Thyroid gland (tissue), 4 donors: ENCODE measurements around the gene KRT3. TPM values are rescaled to one million over a fixed set of nuclear protein-coding genes. Genes with fewer than 3 reads are reported as not detected.

Experiments used
- DNase-seq, 2 donors: peaks; one replicate each; pipeline ENCODE4 v3.0.0-alpha.2; 2019
- H3K27ac ChIP-seq, 3 donors: fragments of 200-600 bp; sonication (generic); 1 replicate in 2 of 3; 2 replicates in 1 of 3; pipeline ENCODE4 v1.5.1; 2016 to 2019; ENCODE audit warnings: mild to moderate bottlenecking in 1 of 3, moderate library complexity in 1 of 3
- H3K27me3 ChIP-seq: fragments of 200-600 bp; sonication (generic); one replicate; pipeline ENCODE4 v1.5.1; 2019
- H3K36me3 ChIP-seq, 2 donors: fragments of 200-600 bp; sonication (generic); one replicate each; pipeline ENCODE4 v1.5.1; 2016 to 2019
- H3K4me1 ChIP-seq, 2 donors: fragments of 200-600 bp; sonication (generic); one replicate each; pipeline ENCODE4 v1.5.1; 2017 to 2019
- H3K4me3 ChIP-seq, 3 donors: fragments of 200-600 bp; sonication (generic); replicated peaks in 1 of 3; 1 replicate in 2 of 3; 2 replicates in 1 of 3; pipeline ENCODE4 v1.5.1; 2016; ENCODE audit warnings: mild to moderate bottlenecking in 1 of 3
- H3K9me3 ChIP-seq: fragments of 200-600 bp; sonication (generic); one replicate; pipeline ENCODE4 v1.5.1; 2017
- CTCF ChIP-seq, 6 experiments: fragments of 200-600 bp in 3 of 6; fragments of 450-650 bp in 3 of 6; sonication (generic) in 3 of 6; IDR thresholded peaks; one replicate each; pipeline ENCODE4 v1.5.1; 2016 to 2019; ENCODE audit warnings: antibody characterized with exemption in 6 of 6, mild to moderate bottlenecking in 2 of 6, inconsistent platforms in 1 of 6, moderate library complexity in 1 of 6
- POLR2A ChIP-seq, 2 donors: fragments of 450-650 bp; IDR thresholded peaks; one replicate each; pipeline ENCODE4 v1.6.1; 2017; ENCODE audit warnings: antibody characterized with exemption in 2 of 2, mild to moderate bottlenecking in 2 of 2, moderate library complexity in 1 of 2
- WGBS, 2 donors: methylation state at CpG; one replicate each; pipeline ENCODE4 v1.1.5; 2017; 5-methylcytosine and 5-hydroxymethylcytosine counted together
- intact Hi-C: fragments of 100-400 bp; cut with DNase I; formaldehyde crosslinking; loops from one replicate; pipeline ENCODE4 v1.15.1; 2023
- total RNA-seq, 4 donors: library from RNA; depleted of rRNA; stranded (reverse); fragments of >200 nt; gene quantifications; one replicate each; pipeline ENCODE4 v1.2.3, GENCODE V29; 2016

KRT3 gene
- total RNA-seq, 4 donors from 2014 or later, result not detected

- no peak for DNase-seq
- H3K27ac ChIP-seq, result no peak within 1 kb of the TSS
- H3K36me3 ChIP-seq, result no peaks in the 10 kb centered on the region
- H3K4me1 ChIP-seq, result peaks cover 3 to 8% of the 10 kb centered on the region in 2 donors
- no peaks in the 10 kb centered on the region for H3K27me3 ChIP-seq
- intact Hi-C loops, result no loop called here
- H3K4me3 ChIP-seq, result no peak within 1 kb of the TSS
- no peaks in the 10 kb centered on the region for H3K9me3 ChIP-seq
- 74 to 84% methylated on average over 7 to 15 of the region's 15 CpGs for WGBS, 2 donors
- TF ChIP-seq CTCF (IDR thresholded peaks at IDR 0.05) (no peak), POLR2A (IDR thresholded peaks at IDR 0.05) (no peak)
These were observed 18.2 kb upstream of the KRT3 start, which contains the start of gene KRT4 for GRCh38 chr12:52813885-52814709. KRT4 (minus strand) TSS chr12:52814116; CDS start chr12:52814058, 58 bp downstream.

DNA sequence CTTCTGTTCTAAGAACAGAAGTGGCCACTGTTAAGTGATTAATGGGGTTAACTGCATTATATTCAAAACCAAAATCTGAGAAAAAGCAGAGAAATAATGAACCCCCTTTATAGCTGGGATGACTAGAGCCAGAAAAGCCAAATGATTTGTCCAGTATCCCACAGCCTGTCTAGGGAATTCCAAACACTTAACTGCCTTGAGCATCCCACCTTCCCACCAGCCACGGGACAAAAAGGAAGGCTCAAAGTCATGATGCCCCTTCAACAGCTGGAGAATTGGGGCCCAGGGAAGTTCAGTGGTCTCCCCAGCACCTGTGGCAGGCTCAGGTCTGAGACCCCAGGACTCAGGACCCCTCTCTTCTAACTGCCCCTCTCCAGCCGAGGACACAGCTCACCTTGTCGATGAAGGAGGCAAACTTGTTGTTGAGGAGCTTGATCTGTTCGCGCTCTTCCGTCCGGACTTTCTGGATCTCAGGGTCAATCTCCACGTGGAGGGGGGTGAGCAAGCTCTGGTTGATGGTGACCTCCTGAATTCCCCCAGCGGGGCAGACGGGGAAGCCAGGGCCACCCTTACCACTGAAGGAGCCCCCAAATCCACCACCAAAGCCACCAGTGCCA, 17.4 kb upstream of the KRT3 start:
- Histone ChIP-seq H3K27me3 (no peaks in the 10 kb centered on the region), H3K4me1 (peaks cover 3 to 5% of the 10 kb centered on the region in 2 donors), H3K27ac (no peak overlapping the region), H3K4me3 (no peak overlapping the region), H3K9me3 (no peaks in the 10 kb centered on the region), H3K36me3 (no peaks in the 10 kb centered on the region)
- DNase-seq, result no peak
- no peak for TF ChIP-seq POLR2A (IDR thresholded peaks at IDR 0.05)
- no peak for TF ChIP-seq CTCF (IDR thresholded peaks at IDR 0.05)
- WGBS, 2 donors, result 94 to 97% methylated on average over 8 to 9 of the region's 10 CpGs
- intact Hi-C loops, result no loop called here

- no peak overlapping the region for H3K27ac ChIP-seq
- no peak overlapping the region for H3K4me3 ChIP-seq
- 25 to 39% methylated on average over 3 of the region's 3 CpGs for WGBS, 2 donors
- H3K4me1 ChIP-seq, result peaks cover 3 to 4% of the 10 kb centered on the region in 2 donors
- no peaks in the 10 kb centered on the region for H3K27me3 ChIP-seq
- H3K9me3 ChIP-seq, result no peaks in the 10 kb centered on the region
- intact Hi-C loops, result no loop called here
- DNase-seq, result no peak
- H3K36me3 ChIP-seq, result no peaks in the 10 kb centered on the region
- TF ChIP-seq POLR2A (IDR thresholded peaks at IDR 0.05), result no peak
- TF ChIP-seq CTCF (IDR thresholded peaks at IDR 0.05), result no peak
These were observed 16.8 kb upstream of the KRT3 start for GRCh38 chr12:52812749-52813148.

DNA sequence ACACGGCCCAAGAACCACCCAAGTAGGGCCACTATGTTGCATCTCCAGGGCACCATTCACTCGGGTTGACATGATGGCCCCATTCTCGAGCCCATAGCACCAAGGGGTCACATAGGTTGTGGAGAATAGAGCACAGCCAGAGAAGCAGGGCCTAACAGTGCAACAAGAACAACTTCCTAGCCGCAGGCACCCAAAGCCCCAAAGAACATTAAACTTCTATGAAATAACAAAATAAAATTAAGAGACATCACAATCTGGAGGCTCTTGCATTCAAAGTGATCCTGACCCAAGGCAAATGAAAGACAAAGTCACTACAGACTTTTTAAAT, 16.1 kb upstream of the KRT3 start:
- no peak for TF ChIP-seq POLR2A (IDR thresholded peaks at IDR 0.05)
- no peak for TF ChIP-seq CTCF (IDR thresholded peaks at IDR 0.05)
- intact Hi-C loops, result no loop called here

More for the DNA sequence above, 16.1 kb upstream of the KRT3 start:
- WGBS, 2 donors, result 72 to 80% methylated on average over 3 to 4 of the region's 4 CpGs
- H3K27me3 ChIP-seq, result no peaks in the 10 kb centered on the region
- H3K27ac ChIP-seq, result no peak overlapping the region
- peaks cover 3 to 4% of the 10 kb centered on the region in 2 donors for H3K4me1 ChIP-seq
- DNase-seq, result no peak
- H3K36me3 ChIP-seq, result no peaks in the 10 kb centered on the region
- no peaks in the 10 kb centered on the region for H3K9me3 ChIP-seq
- H3K4me3 ChIP-seq, result no peak overlapping the region
